Muscle of back (tissue), 11 donors: ENCODE results near the gene MID1IP1. TPM values are rescaled to one million over a fixed set of nuclear protein-coding genes. Genes with fewer than 3 reads are reported as not detected.

Experiments
- DNase-seq, 3 donors: peaks; one replicate each; pipeline versions ENCODE4 v3.0.0 to v3.0.0-alpha.2; 2013
- polyA plus RNA-seq, 10 donors: library from polyadenylated mRNA; unstranded; fragments of 120-200 nt; gene quantifications; one replicate each; pipeline ENCODE4 v1.2.1, GENCODE V29; 2013; ENCODE audit not compliant: insufficient read length in 10 of 10

The MID1IP1 gene
- polyA plus RNA-seq, 10 donors, result 7.1 to 18.7 (median 10.7) TPM

DNA sequence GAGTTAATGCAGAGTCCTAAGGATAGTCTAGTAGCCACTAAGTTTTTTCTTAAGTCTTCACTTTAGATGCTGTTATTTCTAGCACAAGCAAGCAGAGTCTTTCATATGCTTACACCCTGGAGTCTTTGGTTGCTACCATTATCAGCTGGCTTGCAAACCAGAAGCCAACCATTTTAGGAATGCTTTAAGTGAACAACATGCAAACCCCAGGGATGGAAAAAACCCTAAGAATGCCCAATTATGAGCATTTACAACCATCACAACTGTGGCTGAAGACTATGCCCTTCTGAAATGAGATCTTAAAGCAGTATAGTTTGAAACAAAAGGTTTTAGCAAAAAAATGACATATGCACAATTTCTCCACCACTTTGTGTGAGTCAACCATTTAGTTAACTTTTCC lies 6.6 kb downstream of the MID1IP1 start:
- DNase-seq, result no peak

DNA sequence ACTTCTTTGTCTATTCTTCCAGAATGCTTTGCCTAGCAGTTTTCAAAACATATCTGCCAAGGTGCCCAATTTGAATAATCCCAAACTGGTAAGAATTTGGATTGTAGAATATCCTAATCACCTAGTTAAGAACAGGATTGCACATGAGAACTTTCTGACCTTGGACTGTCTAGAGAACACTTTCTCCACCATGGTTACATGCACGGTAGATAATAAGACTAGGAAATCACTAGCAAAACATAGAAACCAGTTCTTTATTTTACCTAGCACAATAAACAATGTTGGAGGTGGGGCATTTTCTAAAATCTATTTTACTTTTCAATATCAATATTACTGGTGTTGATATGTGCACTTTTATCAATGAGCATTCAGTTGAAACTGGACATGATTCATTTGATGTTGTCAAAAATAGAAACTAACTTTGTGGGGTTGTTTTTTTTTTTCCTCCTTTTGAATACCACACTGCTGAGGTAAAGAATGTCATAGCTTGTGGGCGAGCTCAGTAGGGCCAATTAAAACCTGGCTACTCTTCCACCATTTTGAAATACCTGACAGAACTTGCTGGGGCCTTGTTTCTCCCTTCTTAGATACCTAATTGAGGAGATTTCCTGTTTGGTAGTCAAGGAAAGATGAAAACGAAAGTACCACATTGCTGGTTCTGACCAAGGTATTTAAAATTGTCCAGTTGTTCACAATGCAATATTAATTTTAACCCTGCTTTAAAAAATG lies 10.4 kb downstream of the MID1IP1 start:
- DNase-seq, result no peak

DNA sequence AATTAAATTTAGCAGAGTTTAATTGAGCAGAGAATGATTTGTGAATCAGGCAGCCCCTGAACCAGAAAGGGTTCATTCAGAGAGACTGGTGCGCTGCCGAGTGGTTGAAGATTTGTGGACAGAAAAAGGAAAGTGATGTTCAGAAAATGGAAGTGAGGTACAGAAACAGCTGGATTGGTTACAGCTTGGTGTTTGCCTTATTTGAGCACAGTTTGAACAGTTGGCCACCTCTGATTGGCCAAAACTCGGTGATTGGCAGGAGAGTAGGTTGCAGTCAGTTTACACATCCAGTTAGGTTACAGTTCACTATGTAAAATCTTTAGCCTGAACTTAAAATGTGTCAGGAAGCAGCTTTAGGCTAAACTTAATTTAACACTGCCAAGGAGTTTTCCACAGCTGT lies 14.9 kb downstream of the MID1IP1 start:
- no peak for DNase-seq

DNA sequence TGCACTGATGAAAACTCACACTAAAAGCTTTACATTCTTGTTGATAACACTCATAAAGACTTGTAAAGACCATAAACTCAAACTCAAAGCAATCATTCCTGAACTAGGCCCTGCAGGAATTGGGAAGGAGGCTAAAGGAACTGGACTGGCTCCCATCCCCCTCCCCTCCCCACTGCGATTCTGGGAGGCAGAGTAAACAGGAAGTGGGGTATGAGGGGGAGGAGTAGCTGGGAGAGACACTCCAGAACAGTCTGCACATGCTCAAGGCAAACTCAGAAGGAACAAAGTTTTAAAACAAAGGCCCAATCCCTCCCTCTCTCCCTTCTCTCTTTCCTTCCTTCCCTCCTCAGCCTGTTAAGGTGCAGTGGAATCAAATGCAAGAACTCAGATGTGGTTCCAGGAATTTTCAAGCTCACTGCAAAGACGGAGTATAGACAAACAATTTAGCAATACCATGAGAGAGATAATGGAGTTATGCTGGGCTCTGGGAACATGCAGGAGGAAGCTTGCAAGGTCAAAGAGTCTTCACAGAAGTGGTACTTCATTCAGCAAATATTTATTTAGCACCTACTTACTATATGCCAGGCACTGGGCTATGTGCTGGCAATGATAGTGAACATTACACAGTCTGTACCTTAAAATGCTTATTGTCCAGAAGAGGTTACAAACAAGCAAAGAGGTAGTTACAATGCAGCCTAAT lies 15.9 kb downstream of the MID1IP1 start:
- peak in 1 of 3 donors; percentile 69 for DNase-seq

DNA sequence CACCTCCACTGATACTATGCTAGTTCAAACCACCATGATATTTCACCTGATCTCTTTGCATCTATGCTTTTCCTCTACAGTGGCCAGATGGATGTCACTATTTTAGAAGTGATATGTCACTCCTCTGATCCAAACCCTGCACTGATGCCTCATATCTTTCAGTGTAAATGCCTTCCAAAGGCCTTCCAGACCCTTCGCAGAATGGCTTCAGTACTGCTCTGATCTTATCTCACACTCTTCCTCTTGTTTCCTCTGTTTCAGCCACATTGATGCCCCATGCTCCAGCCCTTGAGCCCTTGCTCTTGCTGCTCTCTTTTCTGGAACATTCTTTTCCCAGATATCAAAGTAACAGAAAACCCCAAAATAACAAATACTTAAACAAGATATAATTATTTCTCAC lies 17.9 kb downstream of the MID1IP1 start:
- DNase-seq, result no peak

DNA sequence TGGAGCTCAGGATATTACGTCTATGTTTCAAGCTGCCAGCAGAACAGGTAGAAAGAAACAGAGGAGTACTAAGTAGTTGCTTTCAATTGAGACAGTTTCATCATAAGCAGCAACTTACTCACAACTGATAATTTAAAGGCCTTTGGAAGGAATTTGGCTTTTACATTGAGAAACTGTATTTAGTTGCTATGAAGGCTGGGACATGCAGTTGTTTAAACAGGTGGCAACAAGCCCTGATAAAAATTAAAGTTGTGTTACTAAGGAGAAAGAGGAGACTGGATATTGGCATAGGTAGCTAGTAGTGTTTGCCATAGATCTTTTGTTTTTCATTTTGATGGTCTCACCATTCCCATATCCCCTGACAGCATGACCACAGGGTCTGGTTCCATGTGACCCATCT lies 18.4 kb downstream of the MID1IP1 start:
- no peak for DNase-seq

DNA sequence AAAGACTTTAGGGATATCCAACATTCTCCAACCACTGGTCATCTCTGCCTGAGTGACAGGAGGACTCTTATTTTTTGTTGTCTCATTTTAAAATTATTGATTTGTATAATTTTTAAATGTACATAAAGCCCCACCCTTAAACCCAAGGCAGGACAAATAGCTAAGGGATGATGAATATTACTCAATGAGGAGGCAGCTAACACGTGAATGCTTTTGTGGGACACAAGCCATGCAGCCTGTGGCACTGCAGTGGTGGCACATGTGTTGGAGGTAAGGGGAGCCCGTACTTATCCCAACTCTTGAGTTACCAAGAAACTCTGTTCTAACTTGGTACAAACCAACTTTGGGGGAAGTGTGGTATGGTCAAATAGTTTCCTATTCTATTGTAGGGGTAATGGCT lies 19.5 kb downstream of the MID1IP1 start:
- no peak for DNase-seq

DNA sequence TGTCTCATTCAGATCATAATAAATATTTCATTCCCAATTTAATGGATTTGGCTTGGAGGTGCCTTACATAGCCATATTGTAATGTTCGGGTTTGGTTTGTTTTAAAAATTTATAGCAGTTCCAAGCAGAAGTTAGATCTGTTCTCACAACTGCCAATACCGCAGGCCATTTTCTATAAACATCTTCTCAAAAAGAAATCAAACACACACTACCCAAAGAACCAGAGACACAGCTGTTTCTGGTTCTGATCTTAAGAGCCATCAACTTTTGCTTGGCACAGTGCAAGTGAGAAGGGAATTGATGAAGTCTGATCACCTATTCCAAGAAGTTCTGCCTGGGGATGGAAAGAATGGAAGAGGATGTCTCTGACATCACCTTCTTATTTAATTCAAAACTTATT lies 22.9 kb downstream of the MID1IP1 start:
- DNase-seq, result peak in 1 of 3 donors; percentile 54

DNA sequence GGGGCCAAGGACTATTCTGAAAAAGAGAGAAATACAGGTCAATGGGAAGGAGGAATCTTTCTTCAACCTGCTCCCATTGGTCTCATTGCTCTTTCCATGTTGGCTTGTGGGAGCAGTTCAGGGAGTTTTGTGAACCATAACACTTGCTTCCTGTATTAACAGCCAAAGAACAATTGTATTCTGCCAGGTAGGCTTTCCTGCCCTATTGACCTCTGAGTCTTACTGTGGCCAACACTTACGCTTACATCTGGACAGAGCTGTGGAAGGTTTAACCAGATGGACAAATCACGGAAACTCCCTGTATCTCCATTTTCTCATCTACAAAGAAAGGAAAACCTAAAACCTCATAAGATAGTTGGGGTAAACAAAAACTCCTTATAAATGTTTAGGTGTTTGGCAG lies 30.7 kb downstream of the MID1IP1 start:
- peak in 1 of 3 donors; percentile 8 for DNase-seq

DNA sequence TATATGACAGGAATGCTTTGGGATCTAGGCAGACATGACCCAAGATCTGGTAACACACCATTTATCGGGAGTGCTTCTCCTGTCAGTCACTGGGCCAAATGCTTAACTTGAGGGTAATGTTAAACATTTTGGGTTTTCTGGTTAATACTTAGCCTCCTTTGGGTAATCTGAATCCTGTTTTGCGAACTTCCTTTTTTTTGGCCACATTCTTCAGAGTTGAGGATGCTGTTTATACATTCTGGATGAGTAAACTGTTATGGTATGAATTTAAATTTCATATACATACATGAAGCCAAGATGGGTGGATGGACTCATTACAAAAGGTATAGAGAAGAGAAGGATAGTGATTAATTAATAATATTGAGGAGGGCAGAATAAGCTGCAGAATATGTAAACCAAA lies 36.1 kb downstream of the MID1IP1 start:
- DNase-seq, result no peak

DNA sequence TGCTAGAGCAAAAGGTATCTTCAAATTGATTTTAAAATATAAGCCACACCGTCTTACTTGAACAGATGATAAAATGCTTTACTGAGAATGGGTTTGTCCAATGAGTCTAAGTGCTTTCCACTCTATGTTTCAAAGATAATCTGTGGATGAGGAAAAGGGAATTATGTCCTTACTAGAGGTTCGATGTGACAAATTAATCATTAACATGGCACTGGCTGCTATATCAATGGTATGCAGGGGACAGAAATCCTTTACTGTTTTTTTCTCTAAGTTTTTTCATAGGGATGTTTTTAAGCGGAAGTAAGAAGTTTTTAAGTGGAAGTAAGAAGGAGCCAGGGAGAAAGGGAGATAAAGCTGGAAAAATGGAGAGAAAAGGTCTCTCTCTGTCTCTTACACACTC lies 38.0 kb downstream of the MID1IP1 start:
- no peak for DNase-seq

DNA sequence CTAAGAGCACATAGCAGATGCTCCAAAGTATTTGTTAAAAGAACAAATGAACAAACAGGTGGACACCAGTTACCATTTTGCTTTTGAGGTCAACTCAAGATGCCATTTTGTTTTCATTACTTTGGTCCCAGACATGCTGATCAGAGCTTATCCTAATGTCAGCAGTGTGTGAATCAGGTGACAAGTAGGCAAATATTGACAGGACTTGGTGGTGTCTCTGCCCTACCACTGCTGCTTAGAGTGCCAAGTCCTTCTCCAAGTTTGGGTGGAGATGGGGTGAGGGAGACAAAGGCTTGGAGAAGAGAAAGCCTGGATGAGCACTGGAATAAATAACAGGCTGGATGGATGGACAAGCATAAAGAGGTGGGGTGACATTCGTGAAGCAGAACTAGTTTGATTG lies 38.7 kb downstream of the MID1IP1 start:
- DNase-seq, result no peak

DNA sequence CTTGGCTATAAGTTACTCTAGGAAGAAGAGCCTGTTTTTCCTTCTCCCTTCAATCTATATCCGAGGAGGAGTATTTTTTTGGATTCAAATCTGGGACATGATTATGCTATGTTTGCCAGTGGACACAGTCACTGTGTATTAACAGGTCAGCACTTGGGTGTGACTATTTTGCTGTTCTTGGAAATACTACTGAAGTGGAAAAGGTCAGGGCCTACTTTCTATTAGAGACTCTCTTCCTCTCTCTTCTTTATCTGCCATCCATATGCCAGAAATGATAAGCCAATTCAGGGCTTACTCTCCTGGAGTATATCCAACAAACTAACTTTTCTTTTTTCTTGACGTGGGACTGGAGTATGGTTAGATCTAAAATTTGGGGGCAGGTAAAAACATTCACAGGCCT lies 40.5 kb downstream of the MID1IP1 start:
- peak in 1 of 3 donors; percentile 38 for DNase-seq

DNA sequence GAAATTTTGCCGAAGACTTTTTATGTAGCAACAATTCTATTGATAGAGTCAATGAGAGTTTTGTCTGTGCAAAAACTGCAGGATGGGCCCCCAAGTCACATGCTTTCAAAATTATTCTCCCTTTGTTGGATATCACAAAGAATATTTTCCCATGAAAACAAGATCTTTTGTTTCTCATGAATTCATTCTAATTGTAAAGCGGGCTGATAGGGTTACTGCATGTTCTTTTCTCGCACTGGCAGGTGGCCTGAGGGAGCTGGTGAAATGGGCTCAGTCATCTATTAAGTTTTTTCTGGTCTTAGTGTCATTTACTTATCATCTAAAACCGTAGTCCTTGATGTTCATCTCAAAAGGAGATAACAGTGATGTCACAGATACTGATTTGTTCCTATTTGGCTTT lies 44.2 kb downstream of the MID1IP1 start:
- no peak for DNase-seq

DNA sequence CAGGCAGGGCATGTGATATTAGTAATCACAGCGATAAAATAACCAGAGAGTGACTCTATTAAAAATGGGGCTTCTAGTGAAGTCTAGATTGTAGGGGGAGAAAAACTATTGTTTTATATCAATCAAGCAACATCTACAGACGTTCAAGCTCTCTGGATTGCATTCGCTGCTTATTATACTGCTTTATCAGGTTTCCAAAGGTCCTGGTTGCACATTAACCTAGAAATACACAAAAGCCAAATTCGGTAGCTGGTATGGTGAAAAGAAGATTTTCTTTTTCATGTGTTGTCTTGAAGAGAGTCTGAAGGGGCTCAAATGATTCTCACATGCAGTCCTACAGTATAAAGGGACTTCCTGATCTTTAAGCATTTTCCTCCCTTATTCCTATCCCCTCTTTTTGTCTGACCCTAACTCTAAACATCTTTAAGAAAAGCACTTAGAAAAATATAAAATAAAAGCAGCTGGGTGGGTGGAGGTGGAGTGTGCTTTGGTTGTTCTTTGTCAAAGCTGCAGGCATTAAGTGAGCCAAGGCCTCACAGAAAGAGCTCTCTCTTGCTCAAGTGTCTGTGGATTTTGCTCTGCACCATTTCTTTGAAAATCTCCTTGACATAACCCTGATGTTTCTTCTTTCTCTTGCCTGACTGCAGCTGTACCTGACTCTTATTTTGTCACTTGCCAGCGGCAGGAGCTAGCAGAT lies 46.1 kb downstream of the MID1IP1 start:
- DNase-seq, result no peak

DNA sequence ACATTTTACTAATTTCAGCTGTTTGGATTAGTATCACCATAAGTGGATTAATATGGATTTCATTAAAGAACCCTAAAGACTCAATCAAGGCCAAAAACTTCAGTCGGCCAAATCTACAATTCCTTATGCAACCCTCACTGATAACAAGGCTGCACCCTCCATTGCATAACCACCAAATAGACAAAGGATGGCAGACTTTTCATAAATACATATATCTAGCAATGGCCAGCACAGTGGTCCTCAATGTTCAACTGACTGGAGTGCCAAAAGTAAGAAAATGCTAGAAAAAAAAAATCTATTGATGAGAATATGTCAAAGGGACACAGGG lies 46.6 kb downstream of the MID1IP1 start:
- no peak for DNase-seq

DNA sequence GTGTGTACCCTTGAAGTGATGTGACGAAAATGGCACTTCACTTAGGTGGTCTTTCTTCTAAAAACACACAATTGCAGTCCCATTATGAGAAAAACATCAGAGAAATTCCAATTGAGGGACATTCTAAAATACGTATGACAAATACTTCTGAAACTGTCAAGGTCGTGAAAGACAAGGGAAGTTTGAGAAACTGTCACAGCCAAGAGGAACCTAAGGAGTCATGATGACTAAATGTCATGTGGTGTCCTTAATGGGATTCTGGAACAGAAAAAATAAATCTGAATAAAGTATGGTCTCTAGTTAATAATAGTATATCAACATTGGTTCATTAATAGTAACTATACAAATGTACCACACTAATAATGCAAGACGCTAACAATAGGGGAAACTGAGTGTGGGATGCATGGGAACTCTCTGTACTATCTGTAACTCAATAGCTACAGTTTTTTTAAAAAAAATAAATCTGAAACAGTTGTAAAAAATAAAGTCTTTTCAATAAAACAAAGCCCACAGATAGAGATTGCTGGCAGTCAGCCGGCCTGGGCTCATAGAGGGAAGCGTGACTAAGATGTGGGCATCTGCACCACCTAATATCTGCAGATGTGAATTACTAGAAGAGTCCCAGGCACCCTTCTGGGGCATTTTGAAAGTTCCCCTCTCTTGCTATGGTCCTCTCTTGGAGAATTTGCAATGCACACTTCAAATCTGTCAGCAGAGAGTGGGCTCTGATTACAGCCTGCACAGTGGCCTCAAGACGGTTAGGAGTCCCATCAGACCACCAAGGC lies 47.6 kb downstream of the MID1IP1 start:
- no peak for DNase-seq

DNA sequence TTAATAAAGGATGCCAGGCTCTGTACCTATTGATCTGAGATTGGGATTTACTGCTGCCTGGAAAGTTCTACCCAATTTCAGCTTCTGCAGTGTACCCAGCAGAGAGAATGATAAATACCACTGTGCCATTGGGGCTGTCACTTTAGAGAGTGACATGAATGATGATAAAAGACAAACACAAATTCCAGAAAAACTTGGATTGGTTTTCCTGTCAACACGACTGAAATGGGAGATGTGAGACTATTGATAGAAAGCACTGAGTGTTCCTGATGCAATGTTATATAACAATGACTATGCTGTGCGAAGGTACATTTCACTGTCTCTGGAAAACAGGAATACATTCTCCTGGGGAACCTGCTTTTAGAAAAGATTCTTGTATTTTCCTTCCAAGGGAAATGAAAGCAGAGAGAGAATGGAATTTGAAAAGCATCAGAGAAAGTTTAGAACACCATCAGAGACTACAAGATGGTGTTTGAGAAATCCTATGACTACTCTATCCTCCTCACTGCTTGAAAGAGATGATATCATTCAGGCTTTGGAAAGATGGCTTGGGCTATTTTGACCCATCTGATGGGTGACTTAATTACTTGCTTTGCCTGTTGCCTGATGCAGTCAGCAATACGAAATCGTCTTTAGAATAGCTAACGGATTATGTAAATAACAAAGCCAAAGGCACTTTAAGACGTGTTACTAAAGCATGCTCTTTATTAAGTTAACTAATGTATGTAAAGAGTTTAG lies 49.7 kb downstream of the MID1IP1 start:
- no peak for DNase-seq

DNA sequence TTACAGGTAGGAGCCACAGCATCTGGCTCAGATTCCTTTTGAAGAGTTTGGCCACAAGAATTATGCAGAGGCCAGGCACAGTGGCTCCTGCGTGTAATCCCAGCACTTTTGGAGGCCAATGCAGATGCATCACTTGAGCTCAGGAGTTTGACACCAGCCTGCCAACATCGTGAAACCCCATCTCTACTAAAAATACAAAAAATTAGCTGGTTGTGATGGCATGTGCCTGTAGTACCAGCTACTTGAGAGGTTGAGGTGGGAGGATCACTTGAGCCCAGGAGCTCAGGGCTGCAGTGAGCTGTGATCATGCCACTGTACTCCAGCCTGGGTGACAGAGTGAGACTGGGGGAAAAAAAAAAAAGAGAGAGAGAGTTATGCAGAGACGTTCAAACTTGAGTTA lies 53.0 kb downstream of the MID1IP1 start:
- no peak for DNase-seq
